ENCODE data around the gene BCR.

Gene BCR

GRCh38 chr22:23231471-23232093, 51.3 kb downstream of the BCR start:
- no peak for DNase-seq (ENCODE audit: low read depth in 3 of 3)

GRCh38 chr22:23232094-23232905, 52.0 kb downstream of the BCR start:
- DNase-seq (ENCODE audit: low read depth in 3 of 3) = no peak

- DNase-seq (ENCODE audit: low read depth in 3 of 3) = no peak
These were observed 52.8 kb downstream of the BCR start for GRCh38 chr22:23233084-23233531.

DNA sequence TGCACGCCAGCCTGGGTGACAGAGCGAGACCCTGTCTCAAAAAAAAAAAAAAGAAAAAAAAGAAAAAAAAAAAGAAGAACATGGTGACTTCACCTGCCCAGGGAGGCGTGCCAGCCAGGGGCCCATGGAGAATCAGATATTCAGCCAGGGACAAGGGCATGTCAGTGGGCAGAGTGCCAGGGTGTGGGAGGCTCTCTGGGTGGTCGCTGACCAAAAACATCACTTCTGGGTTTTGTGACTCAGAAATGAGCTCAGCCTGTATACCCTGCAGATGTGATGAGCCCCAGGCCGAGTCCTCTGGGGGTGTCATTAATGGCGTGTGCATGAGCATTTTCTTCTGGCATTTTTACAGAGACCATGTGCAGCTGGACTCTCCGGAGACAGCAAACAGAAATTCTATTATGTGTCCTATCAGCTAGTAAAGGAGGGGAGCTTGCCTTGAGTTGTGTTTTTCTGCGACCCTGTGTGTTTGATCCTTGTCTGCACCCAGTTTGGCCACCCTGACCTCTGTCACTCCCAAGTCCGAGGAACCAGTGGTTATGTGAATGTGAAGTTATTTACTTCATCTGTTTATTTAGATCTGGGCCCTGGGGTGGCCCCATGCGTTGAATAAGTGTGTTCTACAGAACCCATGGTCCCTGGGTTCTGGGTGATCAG, 53.6 kb downstream of the BCR start:
- peak in 2 of 3 donors; percentile 62 to 67 for DNase-seq (ENCODE audit: low read depth in 3 of 3)

DNA sequence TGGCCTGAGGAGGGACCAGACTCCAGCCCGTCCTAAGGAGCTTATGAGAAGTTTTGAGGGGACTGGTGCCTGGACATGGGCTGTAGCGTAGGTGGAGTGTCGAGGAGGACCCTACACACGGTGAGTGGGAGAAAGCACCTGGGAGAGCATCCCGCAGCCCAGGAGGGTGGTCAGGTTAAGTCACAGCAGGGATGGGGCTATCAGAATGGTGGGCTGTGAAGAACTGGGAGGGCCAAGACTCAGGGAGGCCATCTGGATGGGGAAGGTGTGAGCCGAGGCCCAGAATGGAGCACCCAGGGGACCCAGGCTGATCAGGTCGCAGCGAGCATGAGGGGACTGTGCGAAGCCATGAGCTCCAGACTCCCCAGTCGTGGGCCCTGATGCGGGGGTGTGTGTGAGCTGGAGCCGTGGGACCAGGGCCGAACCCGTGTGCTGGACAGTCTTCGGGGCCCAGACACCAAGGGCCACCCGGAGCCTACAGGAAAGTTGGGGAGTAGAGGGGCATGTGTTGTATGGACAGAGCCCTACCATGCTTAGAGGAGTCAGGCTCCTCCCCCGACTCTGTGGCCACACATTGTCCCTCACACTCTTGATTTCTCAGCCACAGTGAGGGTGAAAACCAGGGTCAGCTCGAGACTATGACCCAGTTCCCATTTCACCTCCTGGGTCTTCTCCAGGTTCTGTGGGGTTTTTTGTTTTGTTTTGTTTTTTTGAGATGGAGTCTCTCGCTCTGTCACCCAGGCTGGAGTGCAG, 54.3 kb downstream of the BCR start:
- no peak for DNase-seq (ENCODE audit: low read depth in 3 of 3)

- DNase-seq (ENCODE audit: low read depth in 3 of 3) = no peak
These were observed 55.1 kb downstream of the BCR start for GRCh38 chr22:23235425-23235824.

DNA sequence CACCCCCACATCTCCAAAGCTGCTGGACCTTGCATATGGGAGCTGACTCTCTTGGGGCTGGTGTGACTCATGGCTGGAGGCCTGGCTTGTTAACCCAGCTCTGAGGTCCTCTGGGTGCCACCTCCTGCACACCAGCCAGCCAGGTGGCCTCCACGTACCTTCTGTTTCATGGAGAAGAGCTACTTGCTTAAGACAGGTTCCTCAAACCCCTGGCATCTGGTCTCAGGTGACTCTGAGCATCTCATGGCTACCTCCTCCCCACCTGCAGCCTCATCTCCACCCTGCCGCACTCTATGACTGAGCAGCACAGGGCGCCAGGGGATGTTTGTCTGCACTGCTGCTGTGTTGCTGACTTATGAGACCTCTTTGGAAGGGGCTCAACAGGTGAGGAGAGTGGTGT, 55.7 kb downstream of the BCR start:
- no peak for DNase-seq (ENCODE audit: low read depth in 3 of 3)

- no peak for DNase-seq (ENCODE audit: low read depth in 3 of 3)
These were observed 56.3 kb downstream of the BCR start for GRCh38 chr22:23236440-23237184.

DNA sequence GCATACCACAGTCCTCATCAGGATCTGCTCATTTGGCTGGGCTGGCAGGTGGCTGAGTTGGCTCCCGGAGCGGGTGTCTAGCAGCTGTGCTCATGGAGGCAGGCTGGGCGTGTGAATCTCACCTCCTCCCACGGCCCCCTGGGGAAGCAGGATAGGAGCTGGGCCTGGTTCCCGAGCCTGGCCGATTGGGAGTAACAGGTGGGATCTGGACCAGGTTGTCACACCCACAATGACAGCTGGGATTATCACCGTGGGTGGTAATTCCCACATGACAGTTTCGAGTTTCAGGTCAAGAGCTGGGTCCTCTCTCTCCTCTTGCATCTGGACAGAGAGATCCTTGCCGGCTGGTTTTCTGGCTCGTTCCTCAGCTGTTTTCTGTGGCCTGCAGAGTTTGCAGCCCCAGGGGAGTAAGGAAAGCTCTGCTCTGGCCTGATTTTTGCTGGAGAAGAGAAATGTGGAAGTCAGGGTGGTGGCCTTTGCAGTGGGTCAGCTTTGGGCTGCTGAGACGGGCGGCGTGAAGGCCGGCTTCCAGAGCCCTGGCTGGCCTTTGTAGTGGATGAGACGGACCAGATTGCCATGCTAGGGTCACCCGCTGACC, 57.0 kb downstream of the BCR start:
- no peak for DNase-seq (ENCODE audit: low read depth in 3 of 3)

DNA sequence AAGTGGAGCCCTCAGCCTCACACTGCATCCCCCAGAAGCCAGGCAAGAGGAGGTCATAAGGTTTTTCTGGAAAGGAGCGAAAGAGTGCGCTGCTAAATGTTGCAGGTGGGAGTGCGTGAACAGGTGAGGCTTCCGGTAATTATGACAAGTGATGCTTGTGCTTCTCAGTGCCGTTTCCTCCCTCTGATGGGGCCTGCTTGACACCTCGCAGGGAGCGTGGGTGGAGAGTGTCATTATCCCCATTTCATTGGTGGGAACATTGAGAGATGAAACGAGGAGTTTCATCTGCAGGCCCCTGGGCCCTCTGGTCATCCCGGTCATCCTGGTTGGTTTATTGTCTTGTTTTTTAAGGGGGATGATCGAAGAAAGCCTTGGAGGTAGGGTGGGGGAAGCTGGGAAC, 57.5 kb downstream of the BCR start:
- DNase-seq (ENCODE audit: low read depth in 3 of 3) = peak in 2 of 3 donors; percentile 34 to 60

DNA sequence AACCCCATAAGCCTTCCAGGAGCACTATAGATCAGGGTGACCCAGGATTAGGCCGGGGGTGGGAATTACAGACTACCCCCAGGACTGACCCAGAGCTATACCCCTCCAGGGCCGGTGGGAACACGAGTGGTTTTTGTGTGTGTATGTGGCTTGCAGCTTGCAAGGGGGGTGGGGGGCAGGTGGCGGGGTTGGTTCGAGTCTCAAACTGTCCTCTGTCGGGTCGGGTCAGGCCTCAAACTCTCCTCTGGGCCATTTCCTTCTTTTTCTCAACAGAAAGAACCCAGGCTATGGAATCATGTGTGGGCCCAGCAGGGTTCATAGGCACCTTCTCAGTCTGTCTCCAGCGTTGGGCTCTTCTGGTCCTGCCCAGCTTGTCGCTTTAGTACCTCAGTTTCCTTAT, 58.4 kb downstream of the BCR start:
- DNase-seq (ENCODE audit: low read depth in 3 of 3) = no peak

- no peak for DNase-seq (ENCODE audit: low read depth in 3 of 3)
These were observed 59.1 kb downstream of the BCR start for GRCh38 chr22:23239429-23239828.

DNA sequence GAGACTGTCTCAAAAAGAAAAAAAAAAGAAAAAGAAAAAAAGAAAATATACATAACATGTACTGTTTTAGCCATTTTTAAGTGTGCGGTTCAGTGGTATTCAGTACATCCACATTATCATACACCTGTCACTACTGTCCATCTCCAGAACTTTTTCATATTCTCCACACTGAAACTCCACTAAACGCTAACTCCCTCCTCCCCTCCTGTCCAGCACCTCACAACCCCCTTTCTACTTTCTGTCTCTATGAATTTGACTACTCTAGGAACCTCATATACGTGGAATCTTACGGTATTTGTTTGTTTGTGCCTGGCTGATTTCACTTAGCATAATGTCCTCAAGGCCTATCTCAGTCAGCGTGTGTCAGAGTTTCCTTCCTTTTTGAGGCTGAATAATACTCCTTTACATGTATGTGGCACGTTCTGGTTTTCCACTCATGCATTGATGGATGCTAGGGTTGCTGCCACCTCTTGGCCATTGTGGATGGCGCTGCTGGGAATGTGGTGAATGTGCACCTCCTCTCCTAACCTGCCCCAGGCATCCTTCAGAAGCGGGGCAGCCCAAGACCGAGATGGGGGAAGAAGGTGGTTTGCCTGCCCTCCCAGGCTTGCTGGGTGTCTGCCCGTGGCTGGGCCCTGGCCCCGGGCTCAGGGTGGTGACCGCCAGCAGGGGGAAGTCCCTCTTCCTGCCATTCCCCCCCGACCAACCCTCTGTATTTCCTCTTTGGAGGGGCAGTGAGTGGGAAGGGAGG, 60.5 kb downstream of the BCR start:
- no peak for DNase-seq (ENCODE audit: low read depth in 3 of 3)

- DNase-seq (ENCODE audit: low read depth in 3 of 3) = no peak
These were observed 61.5 kb downstream of the BCR start for GRCh38 chr22:23241562-23242472.

DNA sequence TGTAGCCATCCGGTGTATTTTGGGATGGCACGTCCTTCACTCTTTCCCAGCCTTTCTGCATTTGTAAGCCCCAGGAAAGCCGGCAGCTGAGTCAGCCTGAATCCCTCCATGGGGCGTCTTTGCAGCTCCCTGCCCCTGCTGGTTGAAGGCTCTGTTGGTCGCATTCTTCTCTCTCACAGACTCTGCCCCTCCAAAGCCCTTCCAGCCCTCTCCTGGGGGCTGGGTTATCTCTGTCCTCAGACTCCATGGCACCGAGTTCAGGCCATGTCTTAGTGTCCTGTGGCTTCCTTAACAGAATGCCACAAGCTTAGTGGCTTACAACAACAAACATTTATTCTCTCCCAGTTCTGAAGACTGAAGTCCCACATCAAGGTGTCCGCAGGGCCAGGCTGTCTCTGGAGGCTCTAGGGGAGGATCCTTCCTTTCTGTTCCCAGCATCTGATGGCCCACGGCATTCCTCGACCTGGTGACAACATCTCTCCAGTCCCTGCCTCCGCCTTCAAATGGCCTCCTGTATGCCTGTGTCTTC, 62.2 kb downstream of the BCR start:
- DNase-seq (ENCODE audit: low read depth in 3 of 3) = no peak

GRCh38 chr22:23243006-23243573, 62.8 kb downstream of the BCR start:
- DNase-seq (ENCODE audit: low read depth in 3 of 3) = peak; percentile 54 to 70 (median 61)

- no peak for DNase-seq (ENCODE audit: low read depth in 3 of 3)
These were observed 63.8 kb downstream of the BCR start for GRCh38 chr22:23243859-23244689.

- DNase-seq (ENCODE audit: low read depth in 3 of 3) = no peak
These were observed 64.4 kb downstream of the BCR start for GRCh38 chr22:23244690-23245044.

All from stimulated activated CD4-positive, alpha-beta T cell treated with anti-CD3 and anti-CD28 coated beads, TNF-alpha, amount 100 ng/mL, for 48 hours (primary cell).